GM12892 (cell line): Measurements from ENCODE around the gene NFIB.

ENCODE experiments used
- POLR2A ChIP-seq: IDR thresholded peaks from 2 replicates; pipeline ENCODE4 v1.6.1; 2011; ENCODE audit warnings: low read depth, low read length, control low read depth
- TAF1 ChIP-seq: IDR thresholded peaks from 2 replicates; pipeline ENCODE4 v1.6.1; 2011; ENCODE audit warnings: low read depth, mild to moderate bottlenecking, control low read depth, low read length, borderline replicate concordance

GRCh38 chr9:14127656-14128055 is 186.3 kb downstream of the NFIB start:
- TF ChIP-seq POLR2A: no peak
- no peak for TF ChIP-seq TAF1
